Activated CD4-positive, CD25-positive, alpha-beta regulatory T cell treated with anti-CD3 and anti-CD28 coated beads, Interleukin-2, amount 50 U/mL, for 72 hours (primary cell): ENCODE results near the gene PARP9.

Source experiments
- DNase-seq: peaks from one replicate; pipeline ENCODE4 v3.0.0; 2021

Gene PARP9

GRCh38 chr3:122564155-122564912, at the start of gene PARP9, which contains the start of gene DTX3L:
Gene PARP9, minus strand, starts transcription at chr3:122564300. Its CDS starts 4,680 bp downstream, at chr3:122559620.
Gene DTX3L, plus strand, starts transcription at chr3:122564338. Its CDS starts 89 bp downstream, at chr3:122564427.
- DNase-seq, result peak; percentile 81

GRCh38 chr3:122612696-122613095, 48.6 kb upstream of the PARP9 start:
- DNase-seq, result no peak

- DNase-seq, result peak; percentile 36
Observed at GRCh38 chr3:122609798-122610559, 45.9 kb upstream of the PARP9 start.

GRCh38 chr3:122608916-122609315, 44.8 kb upstream of the PARP9 start:
- DNase-seq, result no peak

GRCh38 chr3:122606330-122606729, 42.2 kb upstream of the PARP9 start:
- DNase-seq, result no peak

GRCh38 chr3:122603056-122603455, 39.0 kb upstream of the PARP9 start:
- DNase-seq, result no peak

- no peak for DNase-seq
Observed at GRCh38 chr3:122602011-122602710, 38.1 kb upstream of the PARP9 start.

- DNase-seq, result no peak
Observed at GRCh38 chr3:122598556-122598955, 34.5 kb upstream of the PARP9 start.

- DNase-seq, result no peak
Observed at GRCh38 chr3:122598151-122598550, 34.1 kb upstream of the PARP9 start.

- DNase-seq, result no peak
Observed at GRCh38 chr3:122594025-122594424, 29.9 kb upstream of the PARP9 start.

- no peak for DNase-seq
Observed at GRCh38 chr3:122590610-122591009, 26.5 kb upstream of the PARP9 start.

GRCh38 chr3:122589297-122589696, 25.2 kb upstream of the PARP9 start:
- DNase-seq, result no peak

GRCh38 chr3:122587572-122587971, 23.5 kb upstream of the PARP9 start:
- no peak for DNase-seq

GRCh38 chr3:122586773-122587485, 22.8 kb upstream of the PARP9 start:
- DNase-seq, result no peak

- no peak for DNase-seq
Observed at GRCh38 chr3:122586098-122586497, 22.0 kb upstream of the PARP9 start.

GRCh38 chr3:122582390-122582789, 18.3 kb upstream of the PARP9 start:
- DNase-seq, result no peak

- no peak for DNase-seq
Observed at GRCh38 chr3:122581622-122582021, 17.5 kb upstream of the PARP9 start.

- no peak for DNase-seq
Observed at GRCh38 chr3:122580470-122580869, 16.4 kb upstream of the PARP9 start.

- DNase-seq, result no peak
Observed at GRCh38 chr3:122578069-122578740, 14.1 kb upstream of the PARP9 start.

- peak; percentile 50 for DNase-seq
Observed at GRCh38 chr3:122577409-122578031, 13.4 kb upstream of the PARP9 start, which contains the start of gene PARP15. Gene PARP15, plus strand, starts transcription at chr3:122577650. Its CDS starts 18 bp downstream, at chr3:122577668.

GRCh38 chr3:122576174-122576940, 12.3 kb upstream of the PARP9 start:
- DNase-seq, result no peak
